H9 (cell line): ENCODE results near the gene MSMP. TPM values are rescaled to one million over a fixed set of nuclear protein-coding genes. Genes with fewer than 3 reads are reported as not detected.

ENCODE experiments used
- DNase-seq: peaks from one replicate; pipeline ENCODE4 v3.0.0-alpha.2; 2017
- H2AFZ ChIP-seq: one replicate; pipeline ENCODE4 v1.6.1; 2013; ENCODE audit warnings: mild to moderate bottlenecking, low read length, control low read depth, moderate library complexity
- H2AK5ac ChIP-seq: 2 replicates; pipeline ENCODE4 v1.6.1; 2013; ENCODE audit warnings: low read length, control low read depth, mixed read lengths; ENCODE audit not compliant: insufficient read length
- H2BK120ac ChIP-seq: one replicate; pipeline ENCODE4 v1.6.1; 2013; ENCODE audit warnings: low read depth, mild to moderate bottlenecking, low read length, control low read depth, inconsistent platforms; ENCODE audit not compliant: poor library complexity, severe bottlenecking
- H2BK12ac ChIP-seq: 2 replicates; pipeline ENCODE4 v1.6.1; 2013; ENCODE audit warnings: low read length, control low read depth, mixed read lengths, low read depth; ENCODE audit not compliant: insufficient read length
- H2BK15ac ChIP-seq: 2 replicates; pipeline ENCODE4 v1.6.1; 2013; ENCODE audit warnings: low read depth, low read length, control low read depth
- H2BK20ac ChIP-seq: one replicate; pipeline ENCODE4 v1.6.1; 2013; ENCODE audit warnings: low read depth, mild to moderate bottlenecking, low read length, control low read depth, inconsistent platforms; ENCODE audit not compliant: poor library complexity, severe bottlenecking
- H2BK5ac ChIP-seq: 2 replicates; pipeline ENCODE4 v1.6.1; 2013; ENCODE audit warnings: low read length, control low read depth, mixed read lengths; ENCODE audit not compliant: insufficient read length
- H3K14ac ChIP-seq: 2 replicates; pipeline ENCODE4 v1.6.1; 2013; ENCODE audit warnings: low read length, control low read depth; ENCODE audit not compliant: insufficient read depth
- H3K18ac ChIP-seq: 2 replicates; pipeline ENCODE4 v1.6.1; 2013; ENCODE audit warnings: low read depth, mild to moderate bottlenecking, mixed read lengths, low read length, control low read depth; ENCODE audit not compliant: insufficient read length
- H3K23ac ChIP-seq: 2 replicates; pipeline ENCODE4 v1.6.1; 2013; ENCODE audit warnings: low read length, control low read depth, mixed read lengths, low read depth; ENCODE audit not compliant: insufficient read length
- H3K23me2 ChIP-seq: 2 replicates; pipeline ENCODE4 v1.6.1; 2013; ENCODE audit warnings: low read depth, mild to moderate bottlenecking, mixed read lengths, low read length, control low read depth; ENCODE audit not compliant: insufficient read length, poor library complexity, severe bottlenecking
- H3K27ac ChIP-seq: 2 replicates; pipeline ENCODE4 v1.5.1; 2013; ENCODE audit warnings: low read length, control low read depth, mixed read lengths, low read depth; ENCODE audit not compliant: insufficient read length
- H3K27me3 ChIP-seq: 2 replicates; pipeline ENCODE4 v1.6.1; 2013; ENCODE audit warnings: low read length, control low read depth, inconsistent platforms; ENCODE audit not compliant: insufficient read depth
- H3K4ac ChIP-seq: 2 replicates; pipeline ENCODE4 v1.6.1; 2013; ENCODE audit warnings: low read depth, mild to moderate bottlenecking, control low read depth, inconsistent platforms, low read length, moderate library complexity
- H3K4me1 ChIP-seq: 2 replicates; pipeline ENCODE4 v1.6.1; 2013; ENCODE audit warnings: low read length, control low read depth, inconsistent platforms; ENCODE audit not compliant: insufficient read depth
- H3K4me2 ChIP-seq: 2 replicates; pipeline ENCODE4 v1.6.1; 2013; ENCODE audit warnings: low read length, control low read depth, mixed read lengths; ENCODE audit not compliant: insufficient read length, insufficient read depth
- H3K56ac ChIP-seq: 2 replicates; pipeline ENCODE4 v1.6.1; 2013; ENCODE audit warnings: low read depth, mild to moderate bottlenecking, mixed read lengths, low read length, control low read depth; ENCODE audit not compliant: insufficient read length
- H3K79me1 ChIP-seq: 2 replicates; pipeline ENCODE4 v1.6.1; 2013; ENCODE audit warnings: low read depth, mild to moderate bottlenecking, moderate library complexity, low read length, control low read depth, inconsistent platforms; ENCODE audit not compliant: insufficient read depth, poor library complexity, severe bottlenecking
- H3K79me2 ChIP-seq: 2 replicates; pipeline ENCODE4 v1.6.1; 2013; ENCODE audit warnings: low read length, control low read depth, inconsistent platforms; ENCODE audit not compliant: insufficient read depth
- H3K9ac ChIP-seq: 2 replicates; pipeline ENCODE4 v1.6.1; 2013; ENCODE audit warnings: low read length, control low read depth, mixed read lengths; ENCODE audit not compliant: insufficient read length; ENCODE audit errors: extremely low read depth
- H3K9me3 ChIP-seq: one replicate; pipeline ENCODE4 v1.6.1; 2013; ENCODE audit warnings: low read depth, low read length, inconsistent platforms; ENCODE audit not compliant: control insufficient read depth
- H3T11ph ChIP-seq: one replicate; pipeline ENCODE4 v1.6.1; 2013; ENCODE audit warnings: mild to moderate bottlenecking, low read length, control low read depth, inconsistent platforms
- H4K20me1 ChIP-seq: one replicate; pipeline ENCODE4 v1.6.1; 2013; ENCODE audit not compliant: control insufficient read depth, insufficient read length, insufficient read depth
- H4K5ac ChIP-seq: 2 replicates; pipeline ENCODE4 v1.6.1; 2013; ENCODE audit warnings: low read depth, mild to moderate bottlenecking, mixed read lengths, low read length, control low read depth; ENCODE audit not compliant: insufficient read length
- H4K8ac ChIP-seq: replicated peaks from 2 replicates; pipeline ENCODE4 v1.6.1; 2013; ENCODE audit warnings: low read length, control low read depth, mixed read lengths, low read depth; ENCODE audit not compliant: insufficient read length
- H4K91ac ChIP-seq: 2 replicates; pipeline ENCODE4 v1.6.1; 2013; ENCODE audit warnings: low read depth, mild to moderate bottlenecking, moderate library complexity, mixed read lengths, low read length, control low read depth; ENCODE audit not compliant: insufficient read length
- H3K27ac Mint-ChIP-seq, 3 experiments: 2 replicates in 2 of 3; 3 replicates in 1 of 3; pipeline ENCODE4 v1.8.0; 2020 to 2021; ENCODE audit warnings: mixed read lengths in 3 of 3, mild to moderate bottlenecking in 1 of 3, moderate library complexity in 1 of 3
- H3K27me3 Mint-ChIP-seq: 2 replicates; pipeline ENCODE4 v1.8.0; 2021; ENCODE audit warnings: low read depth, mild to moderate bottlenecking, moderate library complexity, mixed read lengths
- H3K36me3 Mint-ChIP-seq, 3 experiments: 2 replicates in 2 of 3; 3 replicates in 1 of 3; pipeline ENCODE4 v1.8.0; 2020 to 2021; ENCODE audit warnings: low read depth in 3 of 3, mixed read lengths in 3 of 3; ENCODE audit not compliant: insufficient read depth in 1 of 3
- H3K4me1 Mint-ChIP-seq, 2 experiments: 2 replicates each; pipeline ENCODE4 v1.8.0; 2020; ENCODE audit warnings: mixed read lengths in 2 of 2
- H3K4me3 Mint-ChIP-seq, 2 experiments: 2 replicates in 1 of 2; 3 replicates in 1 of 2; pipeline ENCODE4 v1.8.0; 2020 to 2021; ENCODE audit warnings: mild to moderate bottlenecking in 2 of 2, mixed read lengths in 2 of 2, moderate library complexity in 1 of 2
- H3K9me3 Mint-ChIP-seq, 2 experiments: 2 replicates in 1 of 2; 3 replicates in 1 of 2; pipeline ENCODE4 v1.8.0; 2020; ENCODE audit warnings: mild to moderate bottlenecking in 2 of 2, mixed read lengths in 2 of 2, moderate library complexity in 1 of 2
- CTCF ChIP-seq: fragments of 200-600 bp; sonication (generic); conservative IDR thresholded peaks from 3 replicates; pipeline ENCODE4 v1.8.0; 2021; ENCODE audit warnings: antibody characterized with exemption, mild to moderate bottlenecking
- WGBS: extraction: QIAGEN DNeasy Blood & Tissue Kit; methylation state at CpG from one replicate; pipeline ENCODE4 v1.1.7; 2013; ENCODE audit warnings: missing lambda C conversion rate, low lambda C conversion rate, mixed read lengths; ENCODE audit not compliant: insufficient read length; ENCODE audit errors: extremely low coverage; 5-methylcytosine and 5-hydroxymethylcytosine counted together
- total RNA-seq: library from RNA; stranded (reverse); gene quantifications from 2 replicates; pipeline ENCODE4 v1.2.1, GENCODE V29; 2021

MSMP gene
- total RNA-seq, 1 experiment from 2014 or later, result 0.83 TPM

- Histone ChIP-seq H3K4me2 (peak overlapping the region; percentile 84), H3K23ac (no peak overlapping the region), H3K9ac (peak overlapping the region; percentile 6), H2BK12ac (no peak overlapping the region), H2AK5ac (no peak overlapping the region), H3K27ac (no peak overlapping the region), H2BK5ac (no peak overlapping the region), H2BK15ac (no peak overlapping the region), H2BK20ac (no peak overlapping the region), H3K4ac (no peak overlapping the region), H3K56ac (no peak overlapping the region), H3K9me3 (no peaks in the 10 kb centered on the region), H3K27me3 (no peaks in the 10 kb centered on the region), H3K4me1 (peaks cover 25% of the 10 kb centered on the region; the same call in 1 of the 2 replicates), H3K79me1 (no peaks in the 10 kb centered on the region), H2AFZ (no peak overlapping the region), H3K23me2 (peaks cover 7% of the 10 kb centered on the region), H3T11ph (no peak overlapping the region), H4K8ac (no peak overlapping the region), H3K79me2 (peaks cover 6% of the 10 kb centered on the region), H4K20me1 (no peaks in the 10 kb centered on the region), H3K14ac (no peak overlapping the region), H2BK120ac (no peak overlapping the region), H3K18ac (no peak overlapping the region), H4K5ac (no peak overlapping the region), H4K91ac (no peak overlapping the region)
- WGBS, result 100% methylated on average over 2 of the region's 2 CpGs
- DNase-seq, result no peak
- Mint-ChIP-seq H3K27me3 (no peaks in the 10 kb centered on the region), H3K4me1 (peaks cover 15 to 16% of the 10 kb centered on the region in 2 experiments), H3K27ac (peak overlapping the region in 1 of 3 experiments; percentile 6; a peak in 2 of 7 replicates), H3K4me3 (no peak overlapping the region; a peak in 2 of 5 replicates), H3K36me3 (peaks cover 7 to 17% (median 16%) of the 10 kb centered on the region in 3 experiments; a peak in 5 of 7 replicates), H3K9me3 (no peaks in the 10 kb centered on the region)
- TF ChIP-seq CTCF, result no peak
These were observed 23.6 kb downstream of the MSMP start for GRCh38 chr9:35730486-35730854.
